WERI-Rb-1 (cell line): ENCODE results near the gene GSK3A.

Experiments used
- DNase-seq: peaks from one replicate; pipeline ENCODE4 v3.0.0-alpha.2; 2020
- H3K27ac ChIP-seq: fragments of 250-450 bp; sonication (Bioruptor Pico); 2 replicates; pipeline ENCODE4 v1.5.1; 2020; ENCODE audit warnings: mild to moderate bottlenecking, moderate library complexity
- H3K27me3 ChIP-seq: fragments of 250-450 bp; sonication (Bioruptor Pico); 2 replicates; pipeline ENCODE4 v1.5.1; 2021; ENCODE audit warnings: mild to moderate bottlenecking, low read depth, moderate library complexity; ENCODE audit not compliant: insufficient read depth, severe bottlenecking
- H3K36me3 ChIP-seq: fragments of 250-450 bp; sonication (Bioruptor Pico); 2 replicates; pipeline ENCODE4 v1.5.1; 2020; ENCODE audit warnings: mild to moderate bottlenecking, moderate library complexity
- H3K4me3 ChIP-seq: 2 replicates; pipeline ENCODE4 v1.5.1; 2011; ENCODE audit warnings: low read depth, mild to moderate bottlenecking, control low read depth, low read length
- H3K9me3 ChIP-seq: fragments of 250-450 bp; sonication (Bioruptor Pico); 2 replicates; pipeline ENCODE4 v1.5.1; 2021; ENCODE audit warnings: mild to moderate bottlenecking, moderate library complexity; ENCODE audit not compliant: severe bottlenecking
- CTCF ChIP-seq: IDR thresholded peaks from 2 replicates; pipeline ENCODE4 v1.5.1; 2011; ENCODE audit warnings: low read depth, mild to moderate bottlenecking, control low read depth, inconsistent platforms, low read length

Gene GSK3A

GRCh38 chr19:42282819-42283187, 40.4 kb upstream of the GSK3A start:
- Histone ChIP-seq H3K4me3 (no peak overlapping the region), H3K27ac (peak overlapping the region; percentile 71)

GRCh38 chr19:42281827-42282762, 39.7 kb upstream of the GSK3A start:
- H3K27me3 ChIP-seq = no peaks in the 10 kb centered on the region
- TF ChIP-seq CTCF = no peak
- H3K27ac ChIP-seq = peak overlapping the region; percentile 96
- peak; percentile 36 for DNase-seq
- peaks cover 8% of the 10 kb centered on the region for H3K36me3 ChIP-seq
- no peaks in the 10 kb centered on the region for H3K9me3 ChIP-seq
- peak overlapping the region; percentile 92 for H3K4me3 ChIP-seq

More at GRCh38 chr19:42282819-42283187, 40.4 kb upstream of the GSK3A start:
- Histone ChIP-seq H3K27me3 (no peaks in the 10 kb centered on the region), H3K36me3 (peaks cover 15% of the 10 kb centered on the region), H3K9me3 (no peaks in the 10 kb centered on the region)
- DNase-seq = no peak
- no peak for TF ChIP-seq CTCF

- Histone ChIP-seq H3K27me3 (no peaks in the 10 kb centered on the region), H3K9me3 (no peaks in the 10 kb centered on the region), H3K4me3 (peak overlapping the region; percentile 92), H3K27ac (peak overlapping the region; percentile 96), H3K36me3 (peaks cover 7% of the 10 kb centered on the region; the same call in 1 of the 2 replicates)
- TF ChIP-seq CTCF = no peak
- DNase-seq = peak; percentile 31
Observed at GRCh38 chr19:42281146-42281826, 38.9 kb upstream of the GSK3A start.

- no peaks in the 10 kb centered on the region for H3K9me3 ChIP-seq
- DNase-seq = no peak
Observed at GRCh38 chr19:42280815-42281145, 38.4 kb upstream of the GSK3A start.

More at GRCh38 chr19:42280815-42281145, 38.4 kb upstream of the GSK3A start:
- H3K27me3 ChIP-seq = no peaks in the 10 kb centered on the region
- H3K27ac ChIP-seq = peak overlapping the region; percentile 96
- H3K36me3 ChIP-seq = peaks cover 4% of the 10 kb centered on the region; the same call in 1 of the 2 replicates
- H3K4me3 ChIP-seq = peak overlapping the region; percentile 92
- TF ChIP-seq CTCF = no peak
